EH (cell line): ENCODE results near the gene PILRA.

Experiments
- DNase-seq: peaks from one replicate; pipeline ENCODE4 v3.0.0-alpha.2; 2015; ENCODE audit warnings: low read depth

The PILRA gene

DNA sequence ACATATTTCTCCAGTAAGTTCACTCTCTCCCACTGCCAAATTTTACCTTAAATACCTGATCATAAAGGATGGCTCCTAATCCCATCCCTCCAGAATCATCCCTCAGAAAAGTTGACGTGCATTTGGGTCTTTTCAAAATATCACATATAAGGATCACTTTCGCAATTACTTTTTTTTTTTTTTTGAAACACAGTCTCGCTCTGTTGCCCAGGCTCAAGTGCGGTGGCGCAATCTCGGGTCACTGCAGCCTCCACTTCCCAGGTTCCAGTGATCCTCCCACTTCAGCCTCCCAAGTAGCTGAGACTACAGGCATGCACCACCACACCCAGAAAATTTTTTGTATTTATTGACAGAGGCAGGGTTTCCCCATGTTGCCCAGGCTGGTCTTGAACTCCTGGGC, 37.8 kb downstream of the PILRA start:
- no peak for DNase-seq

DNA sequence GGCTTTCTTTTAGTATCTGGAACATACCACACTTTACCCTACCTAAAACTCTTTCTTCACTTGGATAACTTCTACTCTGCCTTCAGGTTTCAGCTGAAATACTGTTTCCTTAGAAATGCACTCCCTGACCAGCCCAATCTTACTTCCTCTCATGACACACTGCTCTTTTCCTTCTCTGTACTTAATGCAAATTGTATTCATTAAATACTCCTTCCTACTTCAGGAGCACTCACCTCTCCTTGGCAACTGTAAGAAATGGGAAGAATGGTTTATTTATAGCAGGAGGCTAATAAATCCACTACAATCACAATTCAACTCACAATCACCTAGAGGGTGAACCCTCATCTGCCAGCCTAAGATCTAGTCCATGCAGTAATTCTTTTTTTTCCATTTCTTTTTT, 40.1 kb downstream of the PILRA start:
- DNase-seq = no peak

DNA sequence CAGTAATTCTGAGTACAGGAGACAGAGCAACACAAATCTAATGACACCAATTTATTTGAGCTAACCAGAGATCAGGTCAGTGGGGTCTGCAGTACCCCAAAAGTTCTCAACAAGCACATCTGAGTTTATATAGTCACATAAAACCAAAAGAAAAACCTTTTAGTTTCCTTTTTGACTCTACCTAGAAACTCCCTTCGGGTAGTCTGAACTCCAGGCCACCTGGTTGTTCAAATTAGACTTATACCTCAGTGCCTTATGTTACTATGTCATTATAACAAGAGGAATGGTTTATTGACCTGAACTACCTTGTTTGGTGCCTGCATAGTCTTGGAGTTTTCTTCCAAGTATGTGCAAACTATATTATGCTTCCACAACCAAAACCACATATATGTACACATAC, 40.6 kb downstream of the PILRA start:
- DNase-seq = no peak

DNA sequence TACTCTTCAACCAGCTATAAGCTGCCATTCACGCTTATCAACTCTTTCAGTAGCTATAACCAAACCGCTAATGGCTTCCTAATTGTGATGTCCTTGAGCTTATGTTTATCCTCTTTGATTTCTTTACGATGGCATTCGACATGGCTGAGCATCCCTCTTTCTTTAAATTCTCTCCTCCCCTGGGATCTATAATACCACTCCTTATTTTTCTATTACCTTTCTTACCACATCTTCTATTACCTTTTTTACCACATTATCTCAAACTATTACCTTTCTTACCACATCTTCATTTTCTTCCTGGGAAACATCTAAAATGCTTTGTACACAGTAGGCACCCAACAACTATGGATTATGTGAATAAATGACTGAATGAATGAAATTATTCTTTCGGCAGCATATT, 42.2 kb downstream of the PILRA start:
- DNase-seq = no peak

DNA sequence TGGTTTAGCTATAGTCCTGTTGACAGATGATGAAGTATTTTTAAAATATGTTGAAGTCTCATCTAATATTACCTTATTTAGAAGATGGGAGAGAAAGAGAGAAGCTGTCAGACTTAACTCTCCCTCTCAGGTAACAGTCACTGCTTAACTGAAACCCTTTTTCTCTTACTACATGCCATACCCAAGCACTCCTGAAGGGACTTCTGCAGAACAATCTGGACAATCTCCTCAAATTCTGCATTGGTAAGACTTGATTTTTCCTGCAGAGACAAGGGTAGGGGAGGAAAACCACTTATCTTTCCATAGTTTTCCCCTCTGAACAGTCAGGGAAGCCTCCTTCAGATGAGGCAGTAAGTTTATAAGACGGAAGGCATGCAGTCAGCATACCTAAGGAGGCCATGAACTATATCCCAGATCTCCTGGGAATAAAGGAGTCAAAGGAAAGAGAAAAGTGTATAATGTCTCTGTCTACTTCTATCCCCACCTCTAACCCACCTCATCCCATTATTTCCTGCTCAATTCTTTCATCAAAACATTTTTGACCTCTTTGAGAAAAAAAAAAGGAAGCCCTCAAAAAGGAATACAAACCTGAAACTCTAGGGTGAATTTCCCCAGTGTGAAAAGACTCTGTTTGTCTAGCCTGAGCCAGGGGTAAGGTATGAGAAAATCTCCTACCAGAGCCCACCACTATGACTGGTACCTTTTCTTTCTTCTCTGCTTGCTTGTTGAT, 45.8 kb downstream of the PILRA start:
- DNase-seq = peak; percentile 27

DNA sequence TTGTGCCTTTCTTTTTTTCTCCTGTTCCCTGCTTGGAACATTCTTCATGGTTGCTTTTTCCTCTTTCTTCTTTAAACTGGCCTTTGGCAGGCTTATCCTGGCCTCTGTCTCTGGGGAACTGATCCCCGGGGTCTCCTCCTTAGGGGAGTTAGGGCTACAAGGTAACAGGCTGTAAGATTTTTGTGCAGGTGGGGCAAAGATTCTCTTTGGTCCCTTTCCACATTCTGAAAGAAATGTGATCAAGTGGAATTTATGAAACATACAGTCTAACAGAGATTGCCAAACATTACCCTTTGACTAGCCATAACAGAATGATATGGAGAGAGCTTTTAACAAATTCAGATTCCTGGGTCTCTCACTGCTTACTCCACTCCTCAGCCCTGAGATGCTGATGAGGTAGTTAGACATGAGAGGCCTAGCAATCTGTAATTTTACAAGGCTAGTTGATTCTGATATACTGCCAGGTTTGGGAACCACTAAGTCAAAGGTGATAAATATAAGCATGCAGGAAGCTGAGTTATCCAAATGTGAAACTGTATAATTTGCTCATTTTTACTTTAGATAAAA, 46.5 kb downstream of the PILRA start:
- DNase-seq = no peak

DNA sequence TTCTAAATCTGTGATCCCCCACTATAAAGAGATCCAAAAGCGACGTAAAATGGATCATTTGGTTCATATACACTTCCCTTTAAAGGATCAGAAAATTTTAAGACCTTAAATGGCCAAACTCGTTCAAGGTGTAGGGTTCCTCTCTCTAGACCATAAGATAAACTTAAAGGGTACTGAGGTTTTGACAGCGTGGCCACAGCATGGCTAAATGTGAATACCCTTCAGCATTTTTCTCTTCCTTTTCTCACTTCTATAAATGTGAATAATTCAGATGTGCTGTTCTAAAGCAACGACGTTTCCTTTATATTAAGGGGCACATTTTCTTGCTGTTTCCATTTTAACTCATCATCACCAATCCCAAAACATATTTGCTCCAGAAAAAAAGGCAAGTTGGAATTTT, 50.0 kb downstream of the PILRA start:
- no peak for DNase-seq

DNA sequence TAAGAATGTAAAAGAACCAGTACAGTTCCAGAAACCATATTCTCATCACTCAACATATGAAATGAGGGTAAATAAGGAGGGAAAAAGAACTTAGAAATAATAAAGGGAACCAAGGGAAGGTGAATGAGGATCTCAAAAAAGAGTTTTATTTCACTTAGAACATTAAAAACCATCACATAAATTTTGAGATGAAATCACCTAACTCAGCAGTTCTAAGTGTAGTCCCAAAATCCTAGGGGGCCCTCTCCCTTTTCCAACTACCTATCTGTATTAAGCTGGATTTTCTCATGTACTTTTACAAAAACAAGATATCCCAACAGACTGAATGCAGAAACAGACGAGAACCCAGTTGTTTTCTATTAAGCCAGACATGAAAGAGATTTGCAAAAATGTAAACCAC, 52.1 kb downstream of the PILRA start:
- no peak for DNase-seq

DNA sequence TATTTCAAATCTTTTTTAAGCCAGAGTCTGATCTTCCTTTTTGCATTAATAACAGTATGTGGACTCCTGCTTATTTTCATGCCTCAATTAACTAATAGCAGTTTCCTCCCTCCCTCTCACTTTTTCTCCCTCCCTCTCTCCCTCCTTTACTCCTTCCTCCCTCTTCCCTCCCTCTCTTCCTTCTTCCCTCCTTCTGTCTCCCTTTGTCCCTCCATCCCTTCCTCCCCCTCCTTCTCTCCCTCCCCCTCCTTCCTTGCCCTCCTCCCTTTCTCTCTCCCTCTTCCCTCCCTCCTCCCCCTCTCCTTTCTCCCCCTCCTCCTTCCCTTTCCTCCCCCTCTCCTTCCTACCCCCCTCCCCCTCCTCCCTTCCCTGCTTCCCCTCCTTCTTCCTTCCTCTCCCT, 53.2 kb downstream of the PILRA start:
- DNase-seq = no peak

DNA sequence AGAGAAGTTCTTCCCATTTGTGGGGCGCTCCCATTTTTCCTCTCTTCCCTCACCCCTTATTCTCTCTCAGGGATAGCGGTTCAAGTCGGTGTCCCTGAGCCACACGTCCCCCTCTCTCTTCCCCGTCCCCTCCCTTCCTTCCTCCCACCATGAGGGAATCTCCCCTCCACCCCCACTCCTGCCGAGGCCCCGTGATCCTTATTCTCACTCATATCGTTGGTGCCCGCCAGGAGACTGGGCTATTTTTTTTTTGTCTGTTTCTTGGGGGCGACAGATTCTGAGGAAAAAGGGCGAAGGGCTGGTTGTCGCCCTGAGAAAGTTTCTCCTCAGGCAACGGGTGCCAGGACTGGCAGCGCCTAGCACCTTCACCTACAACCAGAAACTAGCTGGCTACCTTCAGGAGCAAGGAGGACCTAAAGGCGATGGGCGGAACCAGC, 54.5 kb downstream of the PILRA start:
- no peak for DNase-seq

DNA sequence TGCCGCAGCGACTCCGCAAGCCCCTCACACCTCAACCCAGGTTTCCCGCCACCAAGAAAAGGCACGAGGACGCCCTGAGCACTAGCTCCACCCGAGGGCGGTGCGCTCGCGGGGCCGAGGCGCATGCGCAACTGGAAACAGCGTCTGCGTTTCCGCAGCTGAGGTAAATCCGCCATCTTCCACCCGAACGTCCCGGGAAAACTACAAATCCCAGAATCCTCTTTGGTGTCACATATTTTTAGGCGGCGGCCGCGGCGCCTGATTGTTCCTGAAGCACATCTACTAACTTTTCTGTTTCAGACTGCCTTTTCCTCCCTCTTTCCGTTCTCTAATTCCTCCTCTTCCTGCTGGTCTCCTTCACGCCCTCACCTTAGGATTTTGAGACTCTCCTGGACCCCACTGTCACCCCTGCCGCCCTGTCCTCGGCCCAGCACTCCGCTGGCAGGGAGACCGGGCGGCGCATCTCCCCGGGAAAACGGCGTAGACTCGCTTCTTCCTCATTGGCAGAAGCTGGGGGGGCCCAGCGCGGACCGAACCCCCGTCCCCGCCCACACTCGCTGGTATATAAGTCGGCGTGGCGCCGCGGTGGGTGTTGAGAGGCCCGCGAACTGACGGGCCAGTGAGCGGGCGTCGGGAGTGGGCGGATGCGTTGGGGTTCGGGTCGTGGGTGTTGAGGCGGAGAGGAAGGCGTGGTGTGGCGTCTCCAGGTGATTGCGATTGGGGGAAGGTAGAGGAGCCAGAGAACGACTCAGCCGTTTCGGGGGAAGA, 55.1 kb downstream of the PILRA start, which contains the start of gene ZCWPW1:
ZCWPW1 (minus strand) TSS at position 505 of the 768 bp plus-strand sequence. CDS start 8,054 bp downstream, outside the sequence.
- peak; percentile 97 for DNase-seq

DNA sequence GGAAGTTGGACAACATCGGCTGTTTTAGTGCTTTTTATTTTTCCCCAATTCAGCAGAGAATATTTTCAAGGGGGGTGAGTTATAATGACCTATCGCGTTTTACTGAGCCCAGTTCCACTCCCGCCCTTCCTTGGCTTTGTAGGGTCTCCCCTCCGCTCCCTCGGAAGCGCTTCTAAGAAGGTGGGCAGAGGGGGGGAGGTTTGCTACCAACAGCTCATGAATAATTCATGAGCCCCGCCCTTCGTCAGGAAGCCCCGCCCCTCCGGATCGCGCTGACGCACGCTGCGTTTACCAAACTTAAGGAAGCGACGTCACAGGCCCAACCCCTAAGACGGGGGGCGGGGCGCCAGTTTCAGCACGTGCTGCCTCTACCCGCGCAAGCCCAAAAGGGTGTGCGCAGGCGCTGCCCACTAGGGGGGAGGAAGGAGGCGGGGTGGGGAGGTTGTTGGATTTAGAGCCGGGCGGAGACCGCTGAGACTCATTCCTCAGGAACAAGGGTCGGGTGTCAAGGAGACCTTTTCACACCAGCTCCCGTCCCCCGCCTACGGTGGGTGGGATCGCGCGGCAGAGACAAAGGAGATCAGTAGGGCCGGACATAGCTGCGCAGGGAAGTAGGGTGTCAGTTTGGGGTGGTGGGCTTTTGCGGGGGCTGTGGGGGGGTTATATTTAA, 55.8 kb downstream of the PILRA start:
- peak; percentile 100 for DNase-seq

DNA sequence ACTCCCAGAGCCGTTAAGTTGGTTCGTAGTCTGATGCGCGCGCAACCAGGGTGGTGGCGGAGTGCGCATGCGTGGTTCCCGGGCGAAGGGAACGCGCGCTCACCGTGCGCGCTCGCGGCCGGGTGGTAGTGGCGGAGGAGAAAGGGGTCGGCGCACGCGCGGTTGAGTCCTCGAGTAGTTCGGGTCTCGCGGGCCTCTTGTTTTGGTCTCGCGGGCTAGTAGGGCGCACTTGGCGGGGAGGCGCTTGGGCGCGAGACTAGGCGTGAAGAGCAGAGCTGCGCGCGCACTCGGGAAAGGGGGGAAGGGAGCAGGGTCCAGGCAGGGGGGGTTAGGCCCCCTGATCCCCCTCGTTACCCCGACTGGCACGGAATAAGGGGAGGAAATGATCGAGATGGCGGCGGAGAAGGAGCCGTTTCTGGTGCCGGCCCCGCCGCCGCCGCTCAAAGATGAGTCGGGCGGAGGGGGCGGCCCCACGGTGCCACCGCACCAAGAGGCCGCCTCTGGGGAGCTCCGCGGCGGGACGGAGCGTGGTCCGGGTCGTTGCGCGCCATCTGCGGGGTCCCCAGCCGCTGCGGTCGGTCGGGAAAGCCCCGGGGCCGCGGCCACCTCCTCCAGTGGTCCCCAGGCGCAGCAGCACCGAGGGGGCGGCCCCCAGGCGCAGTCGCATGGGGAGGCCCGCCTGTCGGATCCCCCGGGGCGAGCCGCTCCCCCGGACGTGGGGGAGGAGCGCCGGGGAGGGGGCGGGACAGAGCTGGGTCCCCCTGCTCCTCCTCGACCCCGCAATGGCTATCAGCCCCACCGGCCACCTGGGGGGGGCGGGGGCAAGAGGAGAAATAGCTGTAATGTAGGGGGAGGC, 56.6 kb downstream of the PILRA start, which contains the start of gene MEPCE:
MEPCE (plus strand) TSS at position 195 of the 856 bp plus-strand sequence; CDS start at position 383, 188 bp downstream.
- peak; percentile 98 for DNase-seq

DNA sequence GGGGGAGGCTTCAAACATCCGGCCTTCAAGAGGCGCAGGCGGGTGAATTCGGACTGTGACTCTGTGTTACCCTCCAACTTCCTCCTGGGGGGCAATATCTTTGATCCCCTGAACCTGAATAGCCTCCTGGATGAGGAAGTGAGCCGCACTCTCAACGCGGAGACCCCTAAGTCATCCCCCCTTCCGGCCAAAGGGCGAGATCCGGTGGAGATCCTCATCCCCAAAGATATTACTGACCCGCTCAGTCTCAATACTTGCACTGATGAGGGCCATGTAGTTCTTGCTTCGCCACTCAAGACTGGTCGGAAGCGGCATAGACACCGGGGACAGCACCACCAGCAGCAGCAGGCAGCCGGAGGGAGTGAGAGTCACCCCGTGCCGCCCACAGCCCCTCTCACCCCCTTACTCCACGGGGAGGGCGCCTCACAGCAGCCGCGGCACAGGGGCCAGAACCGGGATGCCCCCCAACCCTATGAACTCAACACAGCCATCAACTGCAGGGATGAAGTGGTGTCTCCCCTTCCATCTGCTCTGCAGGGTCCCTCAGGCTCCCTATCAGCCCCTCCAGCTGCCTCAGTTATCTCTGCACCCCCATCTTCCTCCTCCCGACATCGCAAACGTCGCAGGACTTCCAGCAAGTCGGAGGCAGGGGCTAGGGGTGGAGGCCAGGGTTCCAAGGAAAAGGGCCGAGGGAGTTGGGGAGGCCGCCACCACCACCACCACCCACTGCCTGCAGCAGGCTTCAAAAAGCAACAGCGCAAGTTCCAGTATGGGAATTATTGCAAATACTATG, 57.4 kb downstream of the PILRA start:
- DNase-seq = peak; percentile 46

DNA sequence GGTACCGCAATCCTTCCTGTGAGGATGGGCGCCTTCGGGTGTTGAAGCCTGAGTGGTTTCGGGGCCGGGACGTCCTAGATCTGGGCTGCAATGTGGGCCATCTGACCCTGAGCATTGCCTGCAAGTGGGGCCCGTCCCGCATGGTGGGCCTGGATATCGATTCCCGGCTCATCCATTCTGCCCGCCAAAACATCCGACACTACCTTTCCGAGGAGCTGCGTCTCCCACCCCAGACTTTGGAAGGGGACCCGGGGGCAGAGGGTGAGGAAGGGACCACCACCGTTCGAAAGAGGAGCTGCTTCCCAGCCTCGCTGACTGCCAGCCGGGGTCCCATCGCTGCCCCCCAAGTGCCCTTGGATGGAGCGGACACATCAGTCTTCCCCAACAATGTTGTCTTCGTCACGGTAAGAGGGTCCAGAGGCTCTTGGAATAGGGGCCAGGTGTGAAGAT, 58.0 kb downstream of the PILRA start:
- DNase-seq = no peak

DNA sequence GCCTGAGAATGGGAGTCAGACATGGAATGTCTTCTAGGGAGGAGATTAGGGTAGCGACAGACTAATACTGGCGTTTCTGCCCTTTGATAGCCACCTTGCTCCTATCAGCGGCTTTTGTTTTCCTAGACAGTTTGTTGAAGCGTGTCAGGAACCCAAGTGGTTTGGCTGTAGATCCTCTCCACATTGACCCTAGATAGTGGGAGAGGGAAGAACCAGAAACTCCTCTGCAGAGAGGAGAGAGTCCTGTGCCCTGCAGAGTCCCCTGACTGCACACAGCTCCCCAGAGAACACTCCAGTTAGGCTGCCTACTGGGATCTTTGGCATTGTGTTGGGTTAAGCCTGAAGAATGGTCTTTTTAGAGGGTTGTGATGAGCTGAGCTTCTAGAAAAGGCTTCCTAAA, 58.8 kb downstream of the PILRA start:
- no peak for DNase-seq

DNA sequence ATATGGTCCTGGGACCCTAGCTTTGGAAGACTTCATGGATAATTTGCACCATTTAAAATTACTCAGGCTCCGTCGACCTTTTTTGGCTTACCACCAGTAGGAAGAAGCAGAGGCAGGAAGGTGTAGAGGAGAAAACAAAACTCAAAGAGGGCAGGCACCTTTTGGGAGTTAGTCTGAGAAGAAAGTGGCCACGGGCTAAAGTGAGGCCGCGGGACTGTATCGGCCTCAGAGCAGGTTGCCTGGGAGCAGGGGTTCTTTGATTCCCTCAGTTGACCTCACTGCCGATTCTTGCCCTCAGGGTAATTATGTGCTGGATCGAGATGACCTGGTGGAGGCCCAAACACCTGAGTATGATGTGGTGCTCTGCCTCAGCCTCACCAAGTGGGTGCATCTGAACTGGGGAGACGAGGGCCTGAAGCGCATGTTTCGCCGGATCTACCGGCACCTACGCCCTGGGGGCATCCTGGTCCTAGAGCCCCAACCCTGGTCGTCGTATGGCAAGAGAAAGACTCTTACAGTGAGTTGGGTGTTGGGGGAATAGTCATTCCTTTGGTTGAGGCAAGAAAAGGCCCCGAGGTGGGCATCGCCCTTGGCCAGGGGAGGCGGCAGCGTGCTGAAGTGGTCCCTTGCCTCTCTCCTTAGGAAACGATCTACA, 59.5 kb downstream of the PILRA start:
- no peak for DNase-seq

DNA sequence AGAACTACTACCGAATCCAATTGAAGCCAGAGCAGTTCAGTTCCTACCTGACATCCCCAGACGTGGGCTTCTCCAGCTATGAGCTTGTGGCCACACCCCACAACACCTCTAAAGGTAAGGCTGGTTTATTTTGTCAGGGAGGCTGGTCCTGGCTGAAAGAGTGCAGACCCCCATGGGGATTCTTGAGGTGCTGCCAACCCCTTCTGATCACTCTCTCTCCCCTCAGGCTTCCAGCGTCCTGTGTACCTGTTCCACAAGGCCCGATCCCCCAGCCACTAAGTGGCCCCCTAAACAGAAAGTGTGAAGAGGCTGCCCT, 59.9 kb downstream of the PILRA start:
- no peak for DNase-seq

DNA sequence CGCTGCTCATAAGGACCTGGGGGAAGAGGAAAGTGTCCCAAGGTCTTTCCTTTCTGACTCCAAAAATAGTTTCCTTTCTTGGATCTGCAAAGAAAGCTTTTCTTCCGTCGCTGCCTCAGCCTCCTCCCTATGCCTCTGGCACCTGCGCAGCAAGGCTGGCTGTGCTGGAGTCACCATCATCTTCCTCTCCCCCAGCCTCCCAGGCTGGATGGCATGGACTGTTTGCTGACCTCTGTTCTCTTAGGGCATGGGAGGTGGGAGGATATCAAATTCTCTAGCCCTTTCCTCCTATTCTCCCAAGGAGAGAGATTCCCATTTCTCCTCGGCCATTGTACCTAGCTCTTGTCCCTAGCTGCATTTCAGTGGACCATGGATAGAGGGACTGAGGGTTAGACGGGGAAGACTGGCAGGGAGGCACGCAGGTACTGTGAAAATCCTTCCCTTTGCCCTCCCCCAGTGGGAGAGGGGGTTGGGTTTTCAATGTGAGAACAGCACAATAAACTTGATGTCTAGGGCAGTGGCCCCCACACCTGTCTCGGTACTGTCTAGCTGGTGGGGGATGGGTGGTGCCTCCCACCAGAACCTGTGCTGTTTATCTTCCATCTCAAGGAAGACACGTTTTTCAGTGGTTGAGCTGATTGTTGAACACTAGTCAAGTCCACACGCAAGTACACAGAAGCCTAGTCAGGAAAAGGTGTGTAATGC, 60.5 kb downstream of the PILRA start:
- DNase-seq = no peak
